A673 (cell line): ENCODE results near the gene HSPG2. TPM values are rescaled to one million over a fixed set of nuclear protein-coding genes. Genes with fewer than 3 reads are reported as not detected.

ENCODE experiments used
- BruUV-seq: library from RNA; stranded (reverse); fragments of 400-500 nt; replicated peaks from 2 replicates; lab custom pipeline; 2021; lab: Mats Ljungman, UMichigan
- CTCF ChIA-PET: fragments of 300-600 bp; sonication (Branson Sonifier 250); formaldehyde crosslinking; loops from one replicate; lab custom pipeline; 2022; ENCODE audit warnings: antibody characterized with exemption; lab: Charles Lee
- POLR2A ChIA-PET: fragments of 300-600 bp; sonication (Branson Sonifier 250); formaldehyde crosslinking; loops from one replicate; lab custom pipeline; 2022; ENCODE audit warnings: antibody characterized with exemption; ENCODE audit not compliant: low non-redundant PET; lab: Charles Lee
- DNase-seq: peaks from one replicate; pipeline ENCODE4 v3.0.0-alpha.2; 2015; ENCODE audit warnings: low spot score
- H3K27ac ChIP-seq: fragments of 200-600 bp; sonication (generic); 2 replicates; pipeline ENCODE4 v1.5.1; 2016; ENCODE audit warnings: mixed run types, low read depth, mild to moderate bottlenecking, mixed read lengths, antibody characterized with exemption, low read length; ENCODE audit not compliant: poor library complexity, severe bottlenecking
- H3K27me3 ChIP-seq: fragments of 200-600 bp; sonication (generic); replicated peaks from 2 replicates; pipeline ENCODE4 v1.6.1; 2017; ENCODE audit warnings: mixed run types, low read depth, mild to moderate bottlenecking, mixed read lengths, antibody characterized with exemption, low read length; ENCODE audit not compliant: insufficient read depth, poor library complexity
- H3K36me3 ChIP-seq: fragments of 200-600 bp; sonication (generic); 2 replicates; pipeline ENCODE4 v1.6.1; 2016; ENCODE audit warnings: mixed run types, mild to moderate bottlenecking, mixed read lengths, antibody characterized with exemption, low read length; ENCODE audit not compliant: insufficient read depth, poor library complexity, severe bottlenecking
- H3K4me1 ChIP-seq: fragments of 200-600 bp; sonication (generic); 2 replicates; pipeline ENCODE4 v1.6.1; 2017; ENCODE audit warnings: mixed run types, mild to moderate bottlenecking, mixed read lengths, antibody characterized with exemption, low read length; ENCODE audit not compliant: insufficient read depth, poor library complexity, severe bottlenecking
- H3K4me3 ChIP-seq: fragments of 200-600 bp; sonication (generic); 2 replicates; pipeline ENCODE4 v1.5.1; 2016; ENCODE audit warnings: low read depth, mixed run types, mild to moderate bottlenecking, mixed read lengths, low read length; ENCODE audit not compliant: poor library complexity, severe bottlenecking
- H3K9me3 ChIP-seq: fragments of 200-600 bp; sonication (generic); 2 replicates; pipeline ENCODE4 v1.6.1; 2016; ENCODE audit warnings: mixed run types, low read depth, mild to moderate bottlenecking, mixed read lengths, antibody characterized with exemption, low read length; ENCODE audit not compliant: poor library complexity, severe bottlenecking
- EZH2 ChIP-seq: fragments of 200-600 bp; sonication (generic); IDR thresholded peaks from 2 replicates; pipeline ENCODE4 v1.6.1; 2017; ENCODE audit warnings: borderline replicate concordance, low read depth, mild to moderate bottlenecking, mixed read lengths, antibody characterized with exemption, low read length; ENCODE audit not compliant: poor library complexity, severe bottlenecking
- intact Hi-C: fragments of 100-400 bp; cut with micrococcal nuclease; formaldehyde crosslinking; loops from one replicate; pipeline ENCODE4 v1.10.0; 2022; ENCODE audit not compliant: unreplicated experiment
- total RNA-seq: library from RNA; stranded (reverse); gene quantifications from 2 replicates; pipeline ENCODE4 v1.2.3, GENCODE V29; 2021
- TF ChIP-seq, protein P1 (sequence below): fragments of 300-800, 200-600 bp; sonication (generic); conservative IDR thresholded peaks from 2 replicates; pipeline ENCODE4 v1.5.1; 2017; ENCODE audit warnings: low read depth, mild to moderate bottlenecking, antibody characterized with exemption, low read length, moderate library complexity, mixed read lengths

The HSPG2 gene
- total RNA-seq, 1 experiment from 2014 or later = 10.4 TPM

DNA sequence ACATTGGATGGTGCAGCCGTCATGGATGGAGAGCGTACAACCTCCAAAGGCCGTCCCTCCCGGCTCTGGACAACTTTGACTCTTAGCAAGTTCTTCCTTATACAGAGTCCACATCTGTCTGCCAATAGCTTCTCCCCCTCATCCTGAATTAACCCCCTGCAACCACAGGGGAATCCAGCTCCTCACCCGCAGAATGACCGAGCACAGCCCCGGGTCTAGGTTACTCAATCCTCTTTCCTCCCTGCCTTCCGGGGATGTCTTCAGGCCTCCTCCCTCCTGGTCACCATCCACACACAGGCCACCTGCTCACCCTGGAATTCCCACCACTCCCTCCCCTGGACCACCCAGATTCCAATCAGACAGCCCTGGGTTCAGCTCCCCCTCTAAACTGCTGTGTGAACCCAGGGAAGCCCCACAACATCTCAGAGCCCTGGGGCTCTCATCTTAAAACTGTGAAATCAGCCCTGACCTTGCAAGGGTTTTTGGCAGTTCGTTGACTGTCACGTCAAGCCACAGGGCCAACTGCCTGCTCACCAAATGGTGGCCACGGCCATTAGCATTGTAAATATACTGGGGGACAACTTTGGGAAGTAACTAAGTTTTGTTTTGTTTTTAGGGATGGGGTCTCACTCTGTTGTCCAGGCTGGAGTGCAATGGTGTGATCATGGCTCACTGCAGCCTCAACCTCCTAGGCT is 54.2 kb downstream of the HSPG2 start:
- TF ChIP-seq EZH2 = no peak
- TF ChIP-seq, protein P1, sequence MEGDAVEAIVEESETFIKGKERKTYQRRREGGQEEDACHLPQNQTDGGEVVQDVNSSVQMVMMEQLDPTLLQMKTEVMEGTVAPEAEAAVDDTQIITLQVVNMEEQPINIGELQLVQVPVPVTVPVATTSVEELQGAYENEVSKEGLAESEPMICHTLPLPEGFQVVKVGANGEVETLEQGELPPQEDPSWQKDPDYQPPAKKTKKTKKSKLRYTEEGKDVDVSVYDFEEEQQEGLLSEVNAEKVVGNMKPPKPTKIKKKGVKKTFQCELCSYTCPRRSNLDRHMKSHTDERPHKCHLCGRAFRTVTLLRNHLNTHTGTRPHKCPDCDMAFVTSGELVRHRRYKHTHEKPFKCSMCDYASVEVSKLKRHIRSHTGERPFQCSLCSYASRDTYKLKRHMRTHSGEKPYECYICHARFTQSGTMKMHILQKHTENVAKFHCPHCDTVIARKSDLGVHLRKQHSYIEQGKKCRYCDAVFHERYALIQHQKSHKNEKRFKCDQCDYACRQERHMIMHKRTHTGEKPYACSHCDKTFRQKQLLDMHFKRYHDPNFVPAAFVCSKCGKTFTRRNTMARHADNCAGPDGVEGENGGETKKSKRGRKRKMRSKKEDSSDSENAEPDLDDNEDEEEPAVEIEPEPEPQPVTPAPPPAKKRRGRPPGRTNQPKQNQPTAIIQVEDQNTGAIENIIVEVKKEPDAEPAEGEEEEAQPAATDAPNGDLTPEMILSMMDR = no peak
- Histone ChIP-seq H3K27ac (no peak overlapping the region), H3K36me3 (no peaks in the 10 kb centered on the region), H3K4me3 (no peak overlapping the region), H3K9me3 (no peaks in the 10 kb centered on the region), H3K4me1 (no peaks in the 10 kb centered on the region), H3K27me3 (no peaks in the 10 kb centered on the region)
- intact Hi-C loops = no loop called here
- POLR2A ChIA-PET = no interaction called here
- BruUV-seq = no TSS peak
- no peak for DNase-seq
- CTCF ChIA-PET = no interaction called here

DNA sequence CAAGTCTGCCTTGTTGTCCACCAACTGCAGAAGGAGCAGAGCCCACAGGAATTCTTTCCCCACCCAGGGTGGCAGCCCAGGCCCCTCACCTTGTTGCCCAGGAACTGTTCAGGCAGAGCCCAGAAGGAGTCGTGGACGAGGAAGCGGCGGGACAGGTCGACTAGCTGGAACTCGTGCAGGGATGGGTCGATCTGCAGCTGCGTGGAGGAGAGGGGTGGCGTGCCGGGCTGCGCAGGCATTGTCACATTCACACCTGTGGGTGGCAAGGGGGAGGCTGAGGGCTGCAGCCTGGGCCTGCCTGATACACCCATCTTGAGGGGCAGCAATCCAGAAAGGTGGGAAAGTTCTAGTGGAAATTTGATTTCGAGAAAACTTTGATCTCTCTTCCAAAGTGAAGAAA is 55.9 kb downstream of the HSPG2 start:
- no peaks in the 10 kb centered on the region for H3K9me3 ChIP-seq
- no peak overlapping the region for H3K4me3 ChIP-seq
- no TSS peak for BruUV-seq
- intact Hi-C loops = no loop called here
- ChIA-PET CTCF (no interaction called here), POLR2A (no interaction called here)
- DNase-seq = no peak
- no peaks in the 10 kb centered on the region for H3K27me3 ChIP-seq
- no peaks in the 10 kb centered on the region for H3K36me3 ChIP-seq
- no peak overlapping the region for H3K27ac ChIP-seq
- TF ChIP-seq, protein P1 = no peak
- TF ChIP-seq EZH2 = no peak
- no peaks in the 10 kb centered on the region for H3K4me1 ChIP-seq

DNA sequence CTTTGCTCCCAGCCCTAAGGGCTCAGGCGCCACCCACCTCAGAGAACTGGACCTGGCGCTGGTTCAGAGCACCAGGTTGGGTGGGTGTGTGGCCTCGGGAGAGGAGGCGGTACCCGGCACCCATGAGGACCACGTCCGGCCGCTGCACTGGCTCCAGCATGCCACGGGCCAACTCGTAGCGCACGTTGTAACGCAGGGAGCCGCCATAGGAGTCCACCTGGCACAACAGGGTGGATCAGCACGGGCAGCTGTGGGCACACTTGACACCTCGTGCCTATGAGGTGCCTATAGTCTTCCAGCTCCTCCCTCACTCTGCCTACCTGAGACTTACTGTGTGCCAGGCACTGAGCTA is 56.5 kb downstream of the HSPG2 start:
- intact Hi-C loops = no loop called here
- CTCF ChIA-PET = no interaction called here

More for the DNA sequence above, 56.5 kb downstream of the HSPG2 start:
- no peaks in the 10 kb centered on the region for H3K27me3 ChIP-seq
- H3K4me1 ChIP-seq = no peaks in the 10 kb centered on the region
- no TSS peak for BruUV-seq
- no peak for DNase-seq
- no peaks in the 10 kb centered on the region for H3K9me3 ChIP-seq
- no peak overlapping the region for H3K27ac ChIP-seq
- H3K4me3 ChIP-seq = no peak overlapping the region
- TF ChIP-seq EZH2 = no peak
- TF ChIP-seq, protein P1 = no peak
- POLR2A ChIA-PET = no interaction called here
- H3K36me3 ChIP-seq = no peaks in the 10 kb centered on the region
